Measurements from ENCODE around the gene CIC.
A peak's percentile ranks its signal among the peaks of the same experiment; 100 is the strongest.

The CIC gene

GRCh38 chr19:42290136-42290522 lies 21.1 kb downstream of the CIC start:
- DNase-seq = no peak

- peak; percentile 68 for DNase-seq
Measured at GRCh38 chr19:42290523-42291434, 21.7 kb downstream of the CIC start.

GRCh38 chr19:42291435-42291810 lies 22.4 kb downstream of the CIC start:
- DNase-seq = no peak

- no peak for DNase-seq
Measured at GRCh38 chr19:42292042-42292960, 23.2 kb downstream of the CIC start.

- DNase-seq = no peak
Measured at GRCh38 chr19:42292963-42293362, 23.9 kb downstream of the CIC start.

GRCh38 chr19:42293540-42293939 lies 24.5 kb downstream of the CIC start:
- DNase-seq = no peak

- DNase-seq = no peak
Measured at GRCh38 chr19:42293948-42294347, 24.9 kb downstream of the CIC start.

GRCh38 chr19:42294471-42295137 lies 25.6 kb downstream of the CIC start:
- DNase-seq = no peak

GRCh38 chr19:42295342-42295741 lies 26.3 kb downstream of the CIC start:
- no peak for DNase-seq

GRCh38 chr19:42295831-42296525 lies 26.9 kb downstream of the CIC start:
- DNase-seq = peak; percentile 89

- no peak for DNase-seq
Measured at GRCh38 chr19:42297039-42297438, 28.0 kb downstream of the CIC start.

GRCh38 chr19:42301646-42302203 lies 32.7 kb downstream of the CIC start, which contains the start of gene PRR19:
TSS of gene PRR19 (plus strand) at chr19:42302132. CDS start at chr19:42309585, 7,453 bp downstream.
- DNase-seq = no peak

GRCh38 chr19:42303101-42303464 lies 34.0 kb downstream of the CIC start:
- no peak for DNase-seq

GRCh38 chr19:42303876-42304275 lies 34.8 kb downstream of the CIC start:
- no peak for DNase-seq

GRCh38 chr19:42306646-42307045 lies 37.6 kb downstream of the CIC start:
- peak; percentile 30 for DNase-seq

GRCh38 chr19:42309686-42310085 lies 40.6 kb downstream of the CIC start:
- DNase-seq = no peak

GRCh38 chr19:42311657-42312056 lies 42.6 kb downstream of the CIC start:
- no peak for DNase-seq

- no peak for DNase-seq
Measured at GRCh38 chr19:42312370-42312769, 43.3 kb downstream of the CIC start.

GRCh38 chr19:42313096-42313839 lies 44.2 kb downstream of the CIC start, which contains the start of gene TMEM145:
TSS of gene TMEM145 (plus strand) at chr19:42313309. CDS start at chr19:42313377, 68 bp downstream.
- peak; percentile 35 for DNase-seq

- DNase-seq = no peak
Measured at GRCh38 chr19:42313840-42314755, 45.0 kb downstream of the CIC start.
